IMR-90 (cell line): ENCODE measurements around the gene GALNT9. TPM values are rescaled to one million over a fixed set of nuclear protein-coding genes. Genes with fewer than 3 reads are reported as not detected.

Experiments used
- ATAC-seq: fragments of 200-7000 bp; cut with Tn5 transposase; 2 replicates; pipeline ENCODE4 v1.9.1; 2020; ENCODE audit warnings: low read depth, mild to moderate bottlenecking, moderate library complexity
- BruUV-seq: library from RNA; stranded (reverse); fragments of 400-500 nt; replicated peaks from 2 replicates; lab custom pipeline; 2021; lab: Mats Ljungman, UMichigan
- CTCF ChIA-PET: fragments of 300-600 bp; formaldehyde crosslinking; extraction: SDS; loops from one replicate; lab custom pipeline; 2021; ENCODE audit warnings: antibody characterized with exemption; lab: Yijun Ruan, JAX
- POLR2A ChIA-PET: fragments of 300-600 bp; sonication (Branson Sonifier 250); formaldehyde crosslinking; loops from one replicate; lab custom pipeline; 2022; ENCODE audit warnings: antibody characterized with exemption; ENCODE audit not compliant: unreplicated experiment; lab: Charles Lee
- DNase-seq: peaks from one replicate; pipeline ENCODE4 v3.0.0; 2013
- H2AFZ ChIP-seq: replicated peaks from 2 replicates; pipeline ENCODE3; 2013; ENCODE audit warnings: low read length, mild to moderate bottlenecking; ENCODE audit not compliant: poor library complexity
- H2AK5ac ChIP-seq: 2 replicates; pipeline ENCODE4 v1.6.1; 2013; ENCODE audit warnings: low read depth, low read length, inconsistent platforms
- H2AK9ac ChIP-seq: replicated peaks from 2 replicates; pipeline ENCODE3; 2013; ENCODE audit warnings: mild to moderate bottlenecking, low read depth, low read length, moderate library complexity; ENCODE audit not compliant: poor library complexity
- H2BK120ac ChIP-seq: 2 replicates; pipeline ENCODE4 v1.6.1; 2013; ENCODE audit warnings: low read depth, low read length, inconsistent platforms
- H2BK15ac ChIP-seq: 3 replicates; pipeline ENCODE4 v1.6.1; 2013; ENCODE audit warnings: low read depth, low read length, inconsistent platforms
- H2BK20ac ChIP-seq: 2 replicates; pipeline ENCODE4 v1.6.1; 2013; ENCODE audit warnings: low read depth, mild to moderate bottlenecking, inconsistent platforms, low read length, moderate library complexity
- H2BK5ac ChIP-seq: 2 replicates; pipeline ENCODE4 v1.6.1; 2013; ENCODE audit warnings: mild to moderate bottlenecking, low read depth, low read length, inconsistent platforms; ENCODE audit not compliant: poor library complexity, severe bottlenecking
- H3K14ac ChIP-seq: replicated peaks from 2 replicates; pipeline ENCODE4 v1.6.1; 2013; ENCODE audit warnings: low read depth, low read length, inconsistent platforms
- H3K18ac ChIP-seq: 2 replicates; pipeline ENCODE4 v1.6.1; 2013; ENCODE audit warnings: low read depth, low read length, control low read depth
- H3K23ac ChIP-seq: 2 replicates; pipeline ENCODE4 v1.6.1; 2013; ENCODE audit warnings: low read depth, low read length, inconsistent platforms
- H3K27ac ChIP-seq: 2 replicates; pipeline ENCODE4 v1.5.1; 2013; ENCODE audit warnings: mild to moderate bottlenecking, control low read depth, low read length; ENCODE audit not compliant: insufficient read depth
- H3K27me3 ChIP-seq: 2 replicates; pipeline ENCODE4 v1.6.1; 2013; ENCODE audit warnings: low read length; ENCODE audit not compliant: control insufficient read depth, insufficient read depth
- H3K36me3 ChIP-seq: 2 replicates; pipeline ENCODE4 v1.6.1; 2013; ENCODE audit warnings: low read length, mixed read lengths; ENCODE audit not compliant: control insufficient read depth, insufficient read depth
- H3K4ac ChIP-seq: 2 replicates; pipeline ENCODE4 v1.6.1; 2013; ENCODE audit warnings: low read depth, low read length, inconsistent platforms
- H3K4me1 ChIP-seq: 2 replicates; pipeline ENCODE4 v1.6.1; 2013; ENCODE audit warnings: low read length, mixed read lengths; ENCODE audit not compliant: control insufficient read depth, insufficient read depth
- H3K4me2 ChIP-seq: 2 replicates; pipeline ENCODE4 v1.6.1; 2013; ENCODE audit warnings: low read depth, mild to moderate bottlenecking, control low read depth, low read length, moderate library complexity
- H3K4me3 ChIP-seq: 2 replicates; pipeline ENCODE4 v1.5.1; 2013; ENCODE audit warnings: low read depth, mild to moderate bottlenecking, control low read depth, low read length, moderate library complexity; ENCODE audit not compliant: insufficient read depth
- H3K56ac ChIP-seq: 2 replicates; pipeline ENCODE4 v1.6.1; 2013; ENCODE audit warnings: low read length, inconsistent platforms; ENCODE audit not compliant: insufficient read depth; ENCODE audit errors: extremely low read depth
- H3K79me1 ChIP-seq, 2 experiments: 2 replicates each; pipeline ENCODE4 v1.6.1; 2013; ENCODE audit warnings: low read length in 2 of 2, inconsistent platforms in 1 of 2, low read depth in 1 of 2
- H3K9ac ChIP-seq: 2 replicates; pipeline ENCODE4 v1.6.1; 2013; ENCODE audit warnings: low read depth, low read length, control low read depth
- H3K9me1 ChIP-seq: 2 replicates; pipeline ENCODE4 v1.6.1; 2013; ENCODE audit warnings: low read length, inconsistent platforms; ENCODE audit not compliant: insufficient read depth
- H3K9me3 ChIP-seq: 2 replicates; pipeline ENCODE4 v1.6.1; 2013; ENCODE audit warnings: low read length; ENCODE audit not compliant: control insufficient read depth, insufficient read depth
- H4K20me1 ChIP-seq: 2 replicates; pipeline ENCODE4 v1.6.1; 2013; ENCODE audit warnings: low read length, inconsistent platforms; ENCODE audit not compliant: insufficient read depth
- H4K5ac ChIP-seq: 2 replicates; pipeline ENCODE4 v1.6.1; 2013; ENCODE audit warnings: mild to moderate bottlenecking, low read depth, low read length, control low read depth
- H4K8ac ChIP-seq, 2 experiments: 2 replicates each; pipeline ENCODE4 v1.6.1; 2013; ENCODE audit warnings: low read depth in 2 of 2, low read length in 2 of 2, control low read depth in 1 of 2, inconsistent platforms in 1 of 2
- H4K91ac ChIP-seq: 2 replicates; pipeline ENCODE4 v1.6.1; 2013; ENCODE audit warnings: low read depth, low read length, inconsistent platforms; ENCODE audit not compliant: insufficient read depth
- BHLHE40 ChIP-seq: fragments of 150-350 bp; IDR thresholded peaks from 2 replicates; pipeline ENCODE4 v1.6.1; 2016; ENCODE audit warnings: mild to moderate bottlenecking, low read depth, low read length
- CEBPB ChIP-seq: IDR thresholded peaks from 2 replicates; pipeline ENCODE4 v1.6.1; 2012; ENCODE audit warnings: low read depth, low read length, improper control_type of control experiment
- CHD1 ChIP-seq: IDR thresholded peaks from 2 replicates; pipeline ENCODE4 v1.6.1; 2012; ENCODE audit warnings: low read depth, low read length, improper control_type of control experiment
- CTCF ChIP-seq: conservative IDR thresholded peaks from 2 replicates; pipeline ENCODE4 v1.5.1; 2012; ENCODE audit warnings: mild to moderate bottlenecking, low read depth, low read length, improper control_type of control experiment
- FOS ChIP-seq: fragments of 150-350 bp; IDR thresholded peaks from 2 replicates; pipeline ENCODE4 v1.6.1; 2016; ENCODE audit warnings: low read depth, low read length
- MAFK ChIP-seq: IDR thresholded peaks from 2 replicates; pipeline ENCODE4 v1.6.1; 2012; ENCODE audit warnings: low read depth, low read length, improper control_type of control experiment
- MAZ ChIP-seq: IDR thresholded peaks from 2 replicates; pipeline ENCODE4 v1.6.1; 2012; ENCODE audit warnings: low read depth, mild to moderate bottlenecking, low read length, improper control_type of control experiment, moderate library complexity, borderline replicate concordance
- MXI1 ChIP-seq: IDR thresholded peaks from 2 replicates; pipeline ENCODE4 v1.6.1; 2012; ENCODE audit warnings: low read depth, mild to moderate bottlenecking, low read length, moderate library complexity, borderline replicate concordance
- NFE2L2 ChIP-seq: fragments of 150-350 bp; IDR thresholded peaks from 2 replicates; pipeline ENCODE4 v1.6.1; 2016; ENCODE audit warnings: low read depth, mild to moderate bottlenecking, low read length
- POLR2A ChIP-seq: IDR thresholded peaks from 2 replicates; pipeline ENCODE4 v1.6.1; 2012; ENCODE audit warnings: mild to moderate bottlenecking, low read depth, low read length
- RAD21 ChIP-seq: IDR thresholded peaks from 2 replicates; pipeline ENCODE4 v1.6.1; 2012; ENCODE audit warnings: low read length, improper control_type of control experiment
- RCOR1 ChIP-seq: IDR thresholded peaks from 2 replicates; pipeline ENCODE4 v1.6.1; 2012; ENCODE audit warnings: mild to moderate bottlenecking, low read length, improper control_type of control experiment; ENCODE audit not compliant: insufficient replicate concordance
- RFX5 ChIP-seq: IDR thresholded peaks from 2 replicates; pipeline ENCODE4 v1.8.0; 2012; ENCODE audit warnings: low read depth, mild to moderate bottlenecking, low read length, moderate library complexity
- SMC3 ChIP-seq: fragments of 150-350 bp; IDR thresholded peaks from 2 replicates; pipeline ENCODE4 v1.6.1; 2016; ENCODE audit warnings: low read depth, mild to moderate bottlenecking, antibody characterized with exemption, low read length, moderate library complexity
- USF2 ChIP-seq: fragments of 150-350 bp; IDR thresholded peaks from 2 replicates; pipeline ENCODE4 v1.6.1; 2017; ENCODE audit warnings: mild to moderate bottlenecking, antibody characterized with exemption, low read length, low read depth
- WGBS, 2 experiments: methylation state at CpG; one replicate each; pipeline versions ENCODE4 v1.1.5 to v1.1.7; 2013; ENCODE audit warnings: missing lambda C conversion rate in 2 of 2; ENCODE audit not compliant: insufficient read length in 1 of 2; ENCODE audit errors: extremely low coverage in 2 of 2; 5-methylcytosine and 5-hydroxymethylcytosine counted together
- dilution Hi-C: fragments of 300-500 bp; cut with HindIII; formaldehyde crosslinking; loops from one replicate; pipeline ENCODE4 v1.14.3; 2018; ENCODE audit warnings: low sequenced_read_pairs; ENCODE audit not compliant: unreplicated experiment
- in situ Hi-C: fragments of 300-500 bp; cut with MboI; formaldehyde crosslinking; loops from 3 replicates; pipeline ENCODE4 v1.14.3; 2019; ENCODE audit warnings: low sequenced_read_pairs, inconsistent platforms, mixed read lengths
- intact Hi-C: fragments of 100-400 bp; cut with micrococcal nuclease; formaldehyde crosslinking; loops from 2 replicates; pipeline ENCODE4 v1.10.0; 2022
- polyA plus RNA-seq, 3 experiments: library from polyadenylated mRNA; depleted of rRNA; stranded (reverse); fragments of >200 nt; gene quantifications; 2 replicates each; pipeline ENCODE4 v1.2.3, GENCODE V29; 2012; ENCODE audit warnings: low replicate concordance in 1 of 3
- total RNA-seq: library from RNA; depleted of rRNA; stranded (reverse); fragments of >200 nt; gene quantifications from 2 replicates; pipeline ENCODE4 v1.2.3, GENCODE V29; 2012
- TF ChIP-seq, protein P1 (sequence below): fragments of 150-350 bp; IDR thresholded peaks from 2 replicates; pipeline ENCODE4 v1.6.1; 2016; ENCODE audit warnings: low read depth, mild to moderate bottlenecking, low read length, moderate library complexity, borderline replicate concordance

Gene GALNT9
- total and polyA plus RNA-seq, 2 of the 4 experiments (the other 2 are of a cell fraction) = under 0.01 to 0.12 TPM

DNA sequence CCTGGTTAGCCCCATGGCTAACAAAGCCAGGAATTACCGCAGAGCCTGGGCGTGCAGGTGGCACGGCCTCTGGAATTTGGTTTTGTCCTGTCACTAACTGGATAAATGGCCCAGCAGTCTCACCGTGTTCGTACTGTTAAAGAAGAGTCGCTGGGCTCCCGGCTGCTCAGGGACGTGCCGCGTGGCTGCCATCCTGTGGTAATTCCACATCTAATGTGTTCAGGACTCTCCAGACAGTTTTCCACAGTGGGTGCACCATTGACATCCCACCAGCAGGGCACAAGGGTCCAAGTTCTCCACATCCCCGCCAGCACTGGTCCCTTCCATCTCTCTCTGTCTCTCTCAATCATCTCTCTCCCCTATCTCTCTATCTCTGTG, 165.5 kb downstream of the GALNT9 start:
- Histone ChIP-seq H3K18ac (no peak overlapping the region), H3K23ac (no peak overlapping the region), H2AFZ (no peak overlapping the region), H2BK20ac (no peak overlapping the region), H2AK9ac (peak overlapping the region; percentile 28), H3K36me3 (no peaks in the 10 kb centered on the region), H3K9me1 (peaks cover 5% of the 10 kb centered on the region; the same call in 1 of the 2 replicates), H2BK120ac (no peak overlapping the region), H3K9me3 (no peaks in the 10 kb centered on the region), H3K27ac (no peak overlapping the region), H4K5ac (no peak overlapping the region), H3K4me1 (peaks cover 7% of the 10 kb centered on the region), H3K27me3 (peaks cover 13% of the 10 kb centered on the region; the same call in 1 of the 2 replicates), H3K79me1 (no peaks in the 10 kb centered on the region), H2BK5ac (no peak overlapping the region), H3K14ac (no peak overlapping the region), H3K56ac (no peak overlapping the region), H3K4ac (no peak overlapping the region), H2BK15ac (no peak overlapping the region), H3K4me2 (no peak overlapping the region), H4K8ac (no peak overlapping the region), H4K20me1 (peaks cover 11% of the 10 kb centered on the region; the same call in 1 of the 2 replicates), H3K9ac (no peak overlapping the region), H3K4me3 (no peak overlapping the region), H4K91ac (no peak overlapping the region), H2AK5ac (no peak overlapping the region)
- 72% methylated on average over 8 of the region's 11 CpGs; no CpG with 5 or more reads in 1 of the 2 experiments for WGBS, 2 experiments
- DNase-seq (no peak), ATAC-seq (no peak)
- ChIA-PET POLR2A (no interaction called here), CTCF (no interaction called here)
- BruUV-seq = no TSS peak
- in situ Hi-C loops = no loop called here
- dilution Hi-C loops = no loop called here
- TF ChIP-seq CHD1 (no peak), RFX5 (no peak), POLR2A (no peak), RCOR1 (no peak), SMC3 (no peak), BHLHE40 (no peak), MXI1 (no peak), USF2 (no peak), MAZ (no peak), CTCF (no peak; the same call in 1 of the 2 replicates), RAD21 (no peak), NFE2L2 (no peak), CEBPB (no peak), MAFK (no peak), FOS (no peak)
- TF ChIP-seq, protein P1, sequence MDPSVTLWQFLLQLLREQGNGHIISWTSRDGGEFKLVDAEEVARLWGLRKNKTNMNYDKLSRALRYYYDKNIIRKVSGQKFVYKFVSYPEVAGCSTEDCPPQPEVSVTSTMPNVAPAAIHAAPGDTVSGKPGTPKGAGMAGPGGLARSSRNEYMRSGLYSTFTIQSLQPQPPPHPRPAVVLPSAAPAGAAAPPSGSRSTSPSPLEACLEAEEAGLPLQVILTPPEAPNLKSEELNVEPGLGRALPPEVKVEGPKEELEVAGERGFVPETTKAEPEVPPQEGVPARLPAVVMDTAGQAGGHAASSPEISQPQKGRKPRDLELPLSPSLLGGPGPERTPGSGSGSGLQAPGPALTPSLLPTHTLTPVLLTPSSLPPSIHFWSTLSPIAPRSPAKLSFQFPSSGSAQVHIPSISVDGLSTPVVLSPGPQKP = no peak
- intact Hi-C loops = no loop called here
